Spleen (tissue), 7 donors: ENCODE measurements around the gene TERB2.

Experiments used
- CTCF ChIP-seq, 11 experiments: fragments of 200-600 bp in 7 of 11; fragments of 450-650 bp in 4 of 11; sonication (generic) in 4 of 11; IDR thresholded peaks in 8 of 11; conservative IDR thresholded peaks in 3 of 11; 1 replicate in 7 of 11; 2 replicates in 4 of 11; pipeline versions ENCODE4 v1.4.0 to v1.8.0; 2016 to 2021; ENCODE audit warnings: antibody characterized with exemption in 11 of 11, inconsistent platforms in 4 of 11, mild to moderate bottlenecking in 1 of 11
- POLR2A ChIP-seq, 3 donors: fragments of 450-650 bp; IDR thresholded peaks; one replicate each; pipeline ENCODE4 v1.5.1; 2017; ENCODE audit warnings: antibody characterized with exemption in 3 of 3, mild to moderate bottlenecking in 1 of 3
- POLR2AphosphoS5 ChIP-seq, 3 donors: sonication (generic); formaldehyde crosslinking; IDR thresholded peaks; one replicate each; pipeline ENCODE4 v1.5.1; 2017; ENCODE audit warnings: antibody characterized with exemption in 3 of 3
- donor health status: DM: no; HTN: no; CAD: no; lungs with moderate emphysema.
- donor health status: DM: no; HTN: no; CAD: no.
- donor health status: DM: no; HTN: no; CAD: no.

GRCh38 chr15:45027220-45027619, 70.7 kb downstream of the TERB2 start:
- TF ChIP-seq CTCF (IDR thresholded peaks at IDR 0.05 in 8 of 11, conservative IDR thresholded peaks at IDR 0.05 in 3 of 11) (no peak), POLR2A (IDR thresholded peaks at IDR 0.05) (no peak), POLR2AphosphoS5 (IDR thresholded peaks at IDR 0.05) (no peak)
